Mammary epithelial cell (primary cell): Measurements from ENCODE around the gene ANKRD50.

Experiments
- CTCF ChIP-seq, 2 donors: IDR thresholded peaks in 1 of 2; conservative IDR thresholded peaks in 1 of 2; 2 replicates each; pipeline ENCODE4 v1.5.1; 2011 to 2012; ENCODE audit warnings: inconsistent platforms in 2 of 2, low read length in 2 of 2, mild to moderate bottlenecking in 2 of 2, control low read depth in 1 of 2, low read depth in 1 of 2; ENCODE audit not compliant: insufficient read depth in 1 of 2; ENCODE audit errors: extremely low read depth in 1 of 2
- EZH2 ChIP-seq: IDR thresholded peaks from 2 replicates; pipeline ENCODE4 v1.6.1; 2012; ENCODE audit warnings: low read length, inconsistent platforms, borderline replicate concordance

GRCh38 chr4:124685851-124686250, 26.7 kb downstream of the ANKRD50 start:
- TF ChIP-seq CTCF (conservative IDR thresholded peaks at IDR 0.05 in 1 of 2, IDR thresholded peaks at IDR 0.05 in 1 of 2; ENCODE audit: extremely low read depth in 1 of 2, insufficient read depth in 1 of 2, low read depth in 1 of 2, low read length in 2 of 2) (no peak), EZH2 (no peak)
